ENCODE data around the gene ATXN7. TPM values are rescaled to one million over a fixed set of nuclear protein-coding genes. Genes with fewer than 3 reads are reported as not detected.

The ATXN7 gene
- total RNA-seq, 1 experiment from 2014 or later = 27.5 TPM

- Histone ChIP-seq H3K9me3 (ENCODE audit: control insufficient read depth in 1 of 2, insufficient read depth in 1 of 2, low read depth in 1 of 2, low read length in 2 of 2) (no peaks in the 10 kb centered on the region), H2AFZ (ENCODE audit: low read depth, low read length, poor library complexity, severe bottlenecking) (no peak overlapping the region), H3K27ac (ENCODE audit: low read depth, low read length) (no peak overlapping the region), H3K4me2 (ENCODE audit: low read length) (no peak overlapping the region), H4K20me1 (ENCODE audit: insufficient read depth) (no peaks in the 10 kb centered on the region), H3K27me3 (ENCODE audit: insufficient read depth, low read length) (no peaks in the 10 kb centered on the region), H3K4me3 (replicated peaks in 1 of 2; ENCODE audit: low read depth in 1 of 2, low read length in 2 of 2) (no peak overlapping the region), H3K9ac (ENCODE audit: low read length) (no peak overlapping the region), H3K9me2 (ENCODE audit: insufficient read depth) (no peaks in the 10 kb centered on the region), H3K79me2 (ENCODE audit: insufficient read depth, low read length) (peaks cover 3% of the 10 kb centered on the region), H3K36me3 (ENCODE audit: control insufficient read depth in 1 of 2, insufficient read depth in 2 of 2, low read length in 2 of 2) (peaks cover 0 to 6% of the 10 kb centered on the region in 2 experiments; a peak in 2 of 4 replicates), H3K4me1 (ENCODE audit: control insufficient read depth in 1 of 2, insufficient read depth in 2 of 2, low read length in 2 of 2) (no peaks in the 10 kb centered on the region)
- RAD21 ChIA-PET (ENCODE audit: low non-redundant PET in 1 of 2, low total read pairs in 2 of 2, uncharacterized antibody in 2 of 2, unreplicated experiment in 2 of 2) = no interaction called here
- POLR2A ChIA-PET = no interaction called here
- DNase-seq (ENCODE audit: low read depth, low spot score) (no peak), ATAC-seq (no peak)
- CTCF ChIA-PET = no interaction called here
- intact Hi-C loops (cut with micrococcal nuclease) = no loop called here
- BruUV-seq (replicated peaks) = no TSS peak
- TF ChIP-seq SRF (IDR thresholded peaks at IDR 0.05; ENCODE audit: low read depth) (no peak), REST (IDR thresholded peaks at IDR 0.05; ENCODE audit: low read depth) (no peak), JUND (IDR thresholded peaks at IDR 0.05) (no peak), CTCF (IDR thresholded peaks at IDR 0.05 in 2 of 3, conservative IDR thresholded peaks at IDR 0.05 in 1 of 3; ENCODE audit: borderline replicate concordance in 1 of 3, insufficient read depth in 1 of 3, low read depth in 2 of 3, low read length in 2 of 3) (no peak), RAD21 (IDR thresholded peaks at IDR 0.05; ENCODE audit: low read depth) (no peak), TCF7L2 (IDR thresholded peaks at IDR 0.05; ENCODE audit: borderline replicate concordance, extremely low read depth, insufficient read depth, insufficient read length) (no peak), YY1 (IDR thresholded peaks at IDR 0.05; ENCODE audit: extremely low read depth, insufficient replicate concordance, low read depth, low read length) (no peak), POLR2A (IDR thresholded peaks at IDR 0.05; ENCODE audit: borderline replicate concordance, extremely low read depth, insufficient read depth, insufficient read length) (no peak), ZFX (IDR thresholded peaks at IDR 0.05) (no peak), SP1 (IDR thresholded peaks at IDR 0.05; ENCODE audit: low read depth) (no peak), ELF1 (IDR thresholded peaks at IDR 0.05; ENCODE audit: borderline replicate concordance, low read depth) (no peak), EZH2phosphoT487 (IDR thresholded peaks at IDR 0.05; ENCODE audit: borderline replicate concordance) (no peak), POLR2AphosphoS5 (IDR thresholded peaks at IDR 0.05; ENCODE audit: low read depth, low read length) (no peak), EGR1 (IDR thresholded peaks at IDR 0.05; ENCODE audit: low read depth) (no peak), FOSL1 (IDR thresholded peaks at IDR 0.05; ENCODE audit: low read depth) (no peak)
- TF ChIP-seq, protein P1, sequence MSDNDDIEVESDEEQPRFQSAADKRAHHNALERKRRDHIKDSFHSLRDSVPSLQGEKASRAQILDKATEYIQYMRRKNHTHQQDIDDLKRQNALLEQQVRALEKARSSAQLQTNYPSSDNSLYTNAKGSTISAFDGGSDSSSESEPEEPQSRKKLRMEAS (IDR thresholded peaks at IDR 0.05) = no peak
Observed at GRCh38 chr3:63895422-63896189, 31.9 kb downstream of the ATXN7 start.

All from HCT116 (cell line).